ENCODE data around the gene FXYD5. TPM values are rescaled to one million over a fixed set of nuclear protein-coding genes. Genes with fewer than 3 reads are reported as not detected.

Gene FXYD5
- total and polyA plus RNA-seq, 9 of the 15 experiments (the other 6 are each of a cell fraction or from before 2014, with no cell fraction given), result 104 to 537 (median 174) TPM

- TF ChIP-seq NR4A1 (CRISPR knock-in tag; IDR thresholded peaks at IDR 0.05) (no peak), NR4A1 (tag; IDR thresholded peaks at IDR 0.05) (no peak), HBP1 (CRISPR knock-in tag; IDR thresholded peaks at IDR 0.05) (0 out of 2 replicates have a peak, but pooled peaks have one; percentile 31), THRA (IDR thresholded peaks at IDR 0.05) (no peak), ZNF444 (CRISPR knock-in tag; IDR thresholded peaks at IDR 0.05) (no peak), RBM34 (IDR thresholded peaks at IDR 0.05; ENCODE audit: borderline replicate concordance, insufficient read depth, low read length) (no peak), RERE (CRISPR knock-in tag; IDR thresholded peaks at IDR 0.05; ENCODE audit: borderline replicate concordance) (no peak), MCM5 (IDR thresholded peaks at IDR 0.05; ENCODE audit: low read depth) (no peak), ZBTB17 (CRISPR knock-in tag; IDR thresholded peaks at IDR 0.05) (no peak), HMBOX1 (IDR thresholded peaks at IDR 0.05) (no peak), SMARCC2 (IDR thresholded peaks at IDR 0.05; ENCODE audit: low read depth) (no peak), MTA1 (IDR thresholded peaks at IDR 0.05; ENCODE audit: borderline replicate concordance) (peak; percentile 85), CEBPG (CRISPR knock-in tag; IDR thresholded peaks at IDR 0.05) (no peak), CEBPG (tag; conservative IDR thresholded peaks at IDR 0.05 in 1 of 2, IDR thresholded peaks at IDR 0.05 in 1 of 2) (no peak), KLF1 (tag; IDR thresholded peaks at IDR 0.05) (no peak), ZSCAN29 (IDR thresholded peaks at IDR 0.05) (no peak), NCOR1 (IDR thresholded peaks at IDR 0.05) (no peak), HMG20B (CRISPR knock-in tag; IDR thresholded peaks at IDR 0.05) (no peak), POLR2AphosphoS2 (IDR thresholded peaks at IDR 0.05; ENCODE audit: low read length) (no peak), THRAP3 (IDR thresholded peaks at IDR 0.05; ENCODE audit: borderline replicate concordance) (0 out of 2 replicates have a peak, but pooled peaks have one; percentile 78)
Measured at GRCh38 chr19:35135389-35135909, 19.1 kb upstream of the FXYD5 start (continued).
